ENCODE data around the gene ZNF879. TPM values are rescaled to one million over a fixed set of nuclear protein-coding genes. Genes with fewer than 3 reads are reported as not detected.

Gene ZNF879
- 1.7 and 2.8 TPM in 2 replicates for total RNA-seq (2012; rRNA removed)

DNA sequence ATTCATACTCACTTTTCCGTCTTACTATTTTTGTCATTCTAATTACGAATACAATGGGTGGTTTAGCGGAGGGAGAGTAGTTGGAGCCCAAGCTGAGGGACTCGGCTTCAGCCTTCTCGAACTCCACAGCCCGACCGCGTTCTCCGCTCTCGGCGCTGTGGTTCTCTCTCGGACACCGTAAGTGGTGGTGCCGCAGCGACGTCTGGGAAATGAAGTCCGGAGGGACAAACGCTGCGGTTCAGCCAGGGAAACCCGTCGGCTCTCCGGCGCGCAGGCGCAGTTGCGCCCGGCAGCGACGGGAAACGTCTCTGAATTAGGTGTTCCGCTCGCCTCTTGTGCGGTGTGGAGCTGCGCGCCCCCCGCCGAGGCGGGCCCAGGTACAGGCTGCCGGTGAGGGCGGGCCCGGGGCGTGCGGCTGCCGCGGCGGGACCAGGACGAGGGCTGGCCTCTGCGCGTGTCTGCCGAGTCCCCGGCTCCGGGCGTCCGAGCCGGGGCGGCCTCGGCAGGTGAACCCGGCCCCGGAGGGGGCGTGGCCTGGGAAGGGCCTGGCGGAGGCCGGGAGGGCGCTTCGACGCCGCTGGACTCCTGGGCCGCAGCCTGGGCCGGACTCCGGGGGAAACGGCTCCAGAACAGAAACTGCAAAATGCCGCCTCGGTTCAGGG is at the start of gene ZNF879:
TSS of gene ZNF879 (plus strand) at position 277 of the 662 bp plus-strand sequence. CDS start 1,201 bp downstream, outside the sequence.
- peaks cover 6% of the 10 kb centered on the region for H3K4me1 ChIP-seq (ENCODE audit: control insufficient read depth, insufficient read depth, low read length)

DNA sequence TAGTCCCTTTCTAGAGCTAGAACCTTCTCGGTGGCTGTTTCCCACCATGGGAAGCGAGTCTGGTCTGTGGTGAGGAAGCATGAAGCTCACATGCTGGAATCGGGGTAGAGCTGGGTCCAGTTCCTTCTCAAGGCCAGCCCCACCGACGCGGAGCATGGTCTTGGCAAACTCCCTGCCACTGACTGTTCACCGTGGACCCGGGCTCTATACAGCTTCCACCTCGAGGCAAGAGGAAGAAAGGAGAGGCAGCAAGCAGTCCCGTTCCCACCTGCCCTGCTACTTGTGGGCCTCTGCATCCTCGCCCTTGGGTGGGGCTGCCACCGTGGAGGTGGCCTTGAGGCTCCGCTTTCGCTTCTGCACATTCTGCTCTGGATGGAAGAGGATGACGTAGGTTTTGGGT is 42.2 kb upstream of the ZNF879 start:
- H3K9ac ChIP-seq (ENCODE audit: low read depth, low read length): no peak overlapping the region
- no peak overlapping the region for H3K4me2 ChIP-seq (ENCODE audit: low read length)
- no peaks in the 10 kb centered on the region for H3K4me1 ChIP-seq (ENCODE audit: control insufficient read depth, insufficient read depth, low read length)
- H3K4me3 ChIP-seq (ENCODE audit: low read length): no peak overlapping the region
- H3K36me3 ChIP-seq (ENCODE audit: insufficient read depth, low read length): no peaks in the 10 kb centered on the region
- H3K9me3 ChIP-seq (replicated peaks; ENCODE audit: low read length): peaks cover 52% of the 10 kb centered on the region
- H3K27me3 ChIP-seq (ENCODE audit: control insufficient read depth, insufficient read depth, low read length): no peaks in the 10 kb centered on the region

More for the DNA sequence above, at the start of gene ZNF879:
- peaks cover 1% of the 10 kb centered on the region for H3K9me3 ChIP-seq (replicated peaks; ENCODE audit: low read length)
- H3K36me3 ChIP-seq (ENCODE audit: insufficient read depth, low read length): peaks cover 21% of the 10 kb centered on the region
- peak within 1 kb of the TSS; percentile 80 for H3K4me2 ChIP-seq (ENCODE audit: low read length)
- peak within 1 kb of the TSS; percentile 88 for H3K4me3 ChIP-seq (ENCODE audit: low read length)
- peak within 1 kb of the TSS; percentile 75 for H3K9ac ChIP-seq (ENCODE audit: low read depth, low read length)
- no peaks in the 10 kb centered on the region for H3K27me3 ChIP-seq (ENCODE audit: control insufficient read depth, insufficient read depth, low read length)

DNA sequence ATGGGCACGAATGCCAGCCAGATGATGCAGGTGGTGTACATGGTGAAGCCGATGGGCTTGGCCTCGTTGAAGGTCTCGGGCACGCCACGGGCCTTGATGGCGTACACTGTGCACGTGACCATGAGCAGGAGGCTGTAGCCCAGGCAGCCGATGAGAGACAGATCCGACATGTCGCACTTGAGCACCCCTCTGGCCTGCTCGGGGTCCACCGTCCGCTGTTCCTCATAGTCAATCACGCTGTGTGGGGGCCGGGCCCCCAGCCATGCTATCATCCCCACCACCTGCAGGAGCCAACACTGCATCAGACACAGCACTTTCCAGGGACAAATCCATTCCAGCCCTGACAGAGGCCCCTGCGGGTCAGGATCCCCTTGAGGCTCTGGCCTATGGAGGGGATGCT is 40.7 kb upstream of the ZNF879 start:
- peaks cover 56% of the 10 kb centered on the region for H3K9me3 ChIP-seq (replicated peaks; ENCODE audit: low read length)
- no peak overlapping the region for H3K9ac ChIP-seq (ENCODE audit: low read depth, low read length)
- no peaks in the 10 kb centered on the region for H3K4me1 ChIP-seq (ENCODE audit: control insufficient read depth, insufficient read depth, low read length)
- H3K4me2 ChIP-seq (ENCODE audit: low read length): no peak overlapping the region
- H3K36me3 ChIP-seq (ENCODE audit: insufficient read depth, low read length): no peaks in the 10 kb centered on the region
- H3K4me3 ChIP-seq (ENCODE audit: low read length): no peak overlapping the region
- no peaks in the 10 kb centered on the region for H3K27me3 ChIP-seq (ENCODE audit: control insufficient read depth, insufficient read depth, low read length)

GRCh38 chr5:178983728-178984127 is 39.9 kb upstream of the ZNF879 start:
- H3K4me2 ChIP-seq (ENCODE audit: low read length): no peak overlapping the region
- H3K4me1 ChIP-seq (ENCODE audit: control insufficient read depth, insufficient read depth, low read length): no peaks in the 10 kb centered on the region
- no peak overlapping the region for H3K9ac ChIP-seq (ENCODE audit: low read depth, low read length)
- H3K9me3 ChIP-seq (replicated peaks; ENCODE audit: low read length): peaks cover 56% of the 10 kb centered on the region
- no peak overlapping the region for H3K4me3 ChIP-seq (ENCODE audit: low read length)
- no peaks in the 10 kb centered on the region for H3K36me3 ChIP-seq (ENCODE audit: insufficient read depth, low read length)
- no peaks in the 10 kb centered on the region for H3K27me3 ChIP-seq (ENCODE audit: control insufficient read depth, insufficient read depth, low read length)

DNA sequence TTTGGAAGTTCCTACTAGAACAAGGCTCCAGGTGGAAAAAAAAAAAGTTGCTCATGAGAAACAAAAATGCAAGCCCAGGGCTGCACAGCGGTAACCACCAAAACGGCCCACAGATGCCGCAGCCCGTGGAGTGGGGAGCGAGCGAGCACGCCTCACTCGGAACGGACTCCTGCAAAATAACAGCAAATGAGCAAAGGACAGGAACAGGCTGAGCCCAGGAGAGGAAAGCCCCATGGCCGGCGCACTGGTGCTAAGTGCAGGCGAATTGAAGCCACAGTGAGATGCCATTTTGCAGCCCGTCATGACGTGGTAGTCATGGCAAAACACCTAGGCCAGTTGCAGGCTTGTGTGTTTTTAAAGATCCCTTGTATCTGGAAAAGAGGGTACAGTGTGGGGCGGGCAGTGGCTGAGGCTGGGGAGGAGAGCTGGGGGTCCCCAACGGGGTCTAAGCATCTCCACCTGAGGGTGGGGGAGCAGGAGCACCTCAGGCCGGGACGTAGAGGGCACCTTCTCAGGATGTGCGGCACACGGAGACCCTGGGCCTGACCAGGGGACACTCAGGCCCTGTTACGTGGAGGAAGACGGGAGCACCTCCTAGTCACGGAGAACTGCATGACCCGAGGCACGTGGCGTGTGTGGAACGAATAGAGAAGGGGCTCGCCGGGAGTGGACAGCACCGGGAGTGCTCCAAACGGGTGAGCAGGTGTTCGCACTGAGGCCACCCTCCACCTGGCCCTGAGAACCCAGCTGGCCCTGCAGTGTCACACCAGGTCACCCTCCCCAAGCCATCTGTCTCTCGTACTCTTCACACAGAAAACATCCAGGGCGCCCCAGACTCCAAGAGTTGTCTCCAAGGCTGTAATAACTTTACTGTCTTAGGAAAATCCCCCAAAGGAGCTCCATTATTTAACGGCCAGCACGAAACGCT is 39.2 kb upstream of the ZNF879 start:
- Histone ChIP-seq H3K9ac (ENCODE audit: low read depth, low read length) (no peak overlapping the region), H3K4me2 (ENCODE audit: low read length) (no peak overlapping the region), H3K9me3 (replicated peaks; ENCODE audit: low read length) (peaks cover 54% of the 10 kb centered on the region), H3K36me3 (ENCODE audit: insufficient read depth, low read length) (no peaks in the 10 kb centered on the region), H3K4me1 (ENCODE audit: control insufficient read depth, insufficient read depth, low read length) (no peaks in the 10 kb centered on the region), H3K27me3 (ENCODE audit: control insufficient read depth, insufficient read depth, low read length) (no peaks in the 10 kb centered on the region), H3K4me3 (ENCODE audit: low read length) (no peak overlapping the region)

- H3K4me1 ChIP-seq (ENCODE audit: control insufficient read depth, insufficient read depth, low read length): no peaks in the 10 kb centered on the region
- no peaks in the 10 kb centered on the region for H3K27me3 ChIP-seq (ENCODE audit: control insufficient read depth, insufficient read depth, low read length)
- no peak overlapping the region for H3K9ac ChIP-seq (ENCODE audit: low read depth, low read length)
- H3K36me3 ChIP-seq (ENCODE audit: insufficient read depth, low read length): no peaks in the 10 kb centered on the region
- no peak overlapping the region for H3K4me3 ChIP-seq (ENCODE audit: low read length)
- peaks cover 48% of the 10 kb centered on the region for H3K9me3 ChIP-seq (replicated peaks; ENCODE audit: low read length)
- no peak overlapping the region for H3K4me2 ChIP-seq (ENCODE audit: low read length)
These were observed 37.2 kb upstream of the ZNF879 start for GRCh38 chr5:178986326-178986960.

DNA sequence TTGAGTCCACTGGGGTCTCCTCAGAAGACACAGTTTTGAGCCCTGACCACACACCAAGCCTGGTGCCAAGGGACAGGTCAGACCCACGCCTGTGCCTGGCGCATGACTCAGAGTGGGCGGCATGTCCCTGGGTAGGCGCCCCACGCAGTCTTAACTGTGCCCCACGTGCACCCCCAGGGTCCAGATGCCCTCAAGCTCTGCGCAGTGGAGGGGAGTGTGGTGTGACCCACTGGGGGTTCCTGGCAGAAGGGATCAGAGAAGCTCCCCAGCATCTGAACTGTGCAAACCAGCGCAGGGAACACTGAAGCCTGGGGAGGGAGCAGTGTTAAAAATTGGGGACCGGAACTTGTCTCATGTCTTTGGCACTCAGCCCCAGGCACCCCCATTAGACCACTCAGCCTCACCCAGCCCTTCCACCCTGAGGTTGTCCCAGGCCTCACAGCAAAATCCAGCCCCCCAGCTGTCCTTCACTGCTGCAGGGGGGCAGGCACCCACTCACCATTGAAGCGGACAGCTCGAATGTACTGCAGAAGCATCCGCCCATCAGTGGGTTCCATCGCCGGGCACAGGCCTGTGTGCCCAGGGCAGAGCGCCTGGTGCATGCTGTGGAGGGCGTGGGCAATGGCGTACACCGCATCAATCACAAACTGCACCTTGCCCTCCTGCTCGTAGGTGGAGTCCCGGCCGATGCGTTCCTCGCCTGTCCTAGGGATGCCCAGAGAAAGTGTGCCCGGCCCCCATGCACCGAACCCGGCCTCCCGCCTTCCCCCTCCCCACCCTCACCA is 35.0 kb upstream of the ZNF879 start:
- no peak overlapping the region for H3K4me2 ChIP-seq (ENCODE audit: low read length)
- no peak overlapping the region for H3K4me3 ChIP-seq (ENCODE audit: low read length)
- no peaks in the 10 kb centered on the region for H3K4me1 ChIP-seq (ENCODE audit: control insufficient read depth, insufficient read depth, low read length)
- H3K9ac ChIP-seq (ENCODE audit: low read depth, low read length): no peak overlapping the region
- no peaks in the 10 kb centered on the region for H3K27me3 ChIP-seq (ENCODE audit: control insufficient read depth, insufficient read depth, low read length)
- peaks cover 36% of the 10 kb centered on the region for H3K9me3 ChIP-seq (replicated peaks; ENCODE audit: low read length)
- H3K36me3 ChIP-seq (ENCODE audit: insufficient read depth, low read length): no peaks in the 10 kb centered on the region

GRCh38 chr5:178989311-178989710 is 34.3 kb upstream of the ZNF879 start:
- H3K4me1 ChIP-seq (ENCODE audit: control insufficient read depth, insufficient read depth, low read length): no peaks in the 10 kb centered on the region
- H3K9me3 ChIP-seq (replicated peaks; ENCODE audit: low read length): peaks cover 30% of the 10 kb centered on the region
- no peaks in the 10 kb centered on the region for H3K27me3 ChIP-seq (ENCODE audit: control insufficient read depth, insufficient read depth, low read length)
- H3K9ac ChIP-seq (ENCODE audit: low read depth, low read length): no peak overlapping the region
- H3K4me3 ChIP-seq (ENCODE audit: low read length): no peak overlapping the region
- H3K36me3 ChIP-seq (ENCODE audit: insufficient read depth, low read length): no peaks in the 10 kb centered on the region
- no peak overlapping the region for H3K4me2 ChIP-seq (ENCODE audit: low read length)

DNA sequence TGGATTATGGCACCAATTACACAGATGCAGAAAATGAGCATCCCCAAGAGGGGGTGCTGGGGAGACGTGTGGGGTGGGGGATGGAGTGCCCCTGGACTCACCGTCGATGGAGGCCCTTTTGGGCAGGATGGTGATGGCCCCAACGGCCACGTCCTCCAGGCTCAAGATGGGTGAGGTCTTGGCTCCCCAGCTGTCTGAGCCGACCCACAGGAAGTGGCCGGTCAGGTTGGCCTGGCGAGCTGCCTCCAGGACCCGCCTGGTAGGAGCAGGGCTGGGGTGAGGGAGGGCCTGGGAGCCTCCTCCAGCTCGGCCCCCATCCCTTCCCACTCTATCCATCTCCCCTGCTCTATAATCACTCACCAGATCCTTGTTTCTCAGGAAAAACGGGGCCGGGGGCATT is 33.1 kb upstream of the ZNF879 start:
- Histone ChIP-seq H3K4me3 (ENCODE audit: low read length) (no peak overlapping the region), H3K4me2 (ENCODE audit: low read length) (no peak overlapping the region), H3K27me3 (ENCODE audit: control insufficient read depth, insufficient read depth, low read length) (no peaks in the 10 kb centered on the region), H3K9ac (ENCODE audit: low read depth, low read length) (no peak overlapping the region), H3K4me1 (ENCODE audit: control insufficient read depth, insufficient read depth, low read length) (no peaks in the 10 kb centered on the region), H3K36me3 (ENCODE audit: insufficient read depth, low read length) (no peaks in the 10 kb centered on the region), H3K9me3 (replicated peaks; ENCODE audit: low read length) (peaks cover 27% of the 10 kb centered on the region)

GRCh38 chr5:178991190-178992145 is 32.1 kb upstream of the ZNF879 start:
- Histone ChIP-seq H3K9ac (ENCODE audit: low read depth, low read length) (no peak overlapping the region), H3K9me3 (replicated peaks; ENCODE audit: low read length) (peaks cover 21% of the 10 kb centered on the region), H3K4me3 (ENCODE audit: low read length) (no peak overlapping the region), H3K27me3 (ENCODE audit: control insufficient read depth, insufficient read depth, low read length) (peaks cover 5% of the 10 kb centered on the region), H3K4me2 (ENCODE audit: low read length) (no peak overlapping the region), H3K4me1 (ENCODE audit: control insufficient read depth, insufficient read depth, low read length) (no peaks in the 10 kb centered on the region), H3K36me3 (ENCODE audit: insufficient read depth, low read length) (no peaks in the 10 kb centered on the region)
